ENCODE measurements around the gene CAND1. TPM values are rescaled to one million over a fixed set of nuclear protein-coding genes. Genes with fewer than 3 reads are reported as not detected.

Gene CAND1
- total RNA-seq, 1 donor from 2014 or later: 166 TPM

DNA sequence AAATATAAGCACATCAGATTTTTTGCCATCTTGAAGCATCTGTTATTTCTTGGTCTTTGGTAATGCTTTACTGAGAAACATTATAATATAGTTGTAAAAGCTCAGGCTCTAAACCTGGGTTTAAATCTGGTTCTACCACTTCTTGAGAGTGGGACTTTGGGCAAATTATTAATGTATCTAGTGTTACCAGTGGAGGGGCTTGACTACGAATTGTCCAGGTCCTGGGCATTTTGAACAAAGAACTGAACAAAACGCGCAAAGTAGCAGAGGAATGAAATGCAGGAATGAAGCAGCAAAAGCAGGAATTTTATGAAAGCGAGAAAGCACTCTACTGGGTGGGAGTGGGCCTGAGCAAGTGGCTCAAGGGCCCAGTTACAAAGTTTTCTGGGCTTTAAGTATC is 50.8 kb downstream of the CAND1 start:
- Mint-ChIP-seq H3K9me3 (ENCODE audit: low read depth) (peaks cover 20% of the 10 kb centered on the region), H3K27ac (ENCODE audit: unreplicated experiment) (no peak overlapping the region), H3K27me3 (ENCODE audit: low read depth) (no peaks in the 10 kb centered on the region), H3K4me1 (ENCODE audit: low read depth) (no peaks in the 10 kb centered on the region), H3K4me3 (ENCODE audit: unreplicated experiment) (no peak overlapping the region), H3K36me3 (ENCODE audit: low read depth) (peaks cover 40% of the 10 kb centered on the region)
- no peak for DNase-seq (ENCODE audit: low spot score)
- TF ChIP-seq CTCF (IDR thresholded peaks at IDR 0.05): no peak

DNA sequence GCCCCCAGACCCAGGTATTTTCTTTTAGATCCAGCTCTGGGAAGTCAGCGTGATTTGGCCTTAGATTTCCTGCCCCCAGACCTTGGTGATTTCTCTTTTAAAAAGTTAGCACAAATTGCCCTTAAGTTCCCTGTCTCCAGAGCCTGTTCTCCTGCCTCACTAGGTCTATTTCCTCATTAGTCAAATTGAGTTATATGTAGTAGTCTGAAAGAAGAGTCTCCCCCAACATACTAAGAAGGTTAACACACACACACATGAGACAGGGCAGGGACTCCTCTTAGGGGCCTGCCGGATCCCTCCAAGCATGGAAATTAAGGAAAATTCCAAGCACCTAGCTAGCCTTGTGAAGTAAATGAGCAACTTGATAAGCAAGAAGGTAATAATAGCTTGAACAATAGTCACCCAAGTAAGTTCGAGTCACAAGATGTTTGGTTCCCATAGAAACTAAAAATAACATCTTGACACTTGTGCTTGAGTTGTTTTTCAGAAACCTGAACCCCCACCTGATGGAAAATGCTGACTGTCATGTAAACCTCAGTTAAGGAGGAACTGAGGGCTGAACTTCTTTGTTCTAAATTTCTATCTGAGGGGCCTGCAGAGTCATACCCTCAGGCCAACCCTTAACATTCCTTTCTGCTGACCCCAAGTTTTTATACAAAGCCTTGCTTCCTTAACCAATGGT is 51.6 kb downstream of the CAND1 start:
- no peak overlapping the region for H3K4me3 Mint-ChIP-seq (ENCODE audit: unreplicated experiment)

DNA sequence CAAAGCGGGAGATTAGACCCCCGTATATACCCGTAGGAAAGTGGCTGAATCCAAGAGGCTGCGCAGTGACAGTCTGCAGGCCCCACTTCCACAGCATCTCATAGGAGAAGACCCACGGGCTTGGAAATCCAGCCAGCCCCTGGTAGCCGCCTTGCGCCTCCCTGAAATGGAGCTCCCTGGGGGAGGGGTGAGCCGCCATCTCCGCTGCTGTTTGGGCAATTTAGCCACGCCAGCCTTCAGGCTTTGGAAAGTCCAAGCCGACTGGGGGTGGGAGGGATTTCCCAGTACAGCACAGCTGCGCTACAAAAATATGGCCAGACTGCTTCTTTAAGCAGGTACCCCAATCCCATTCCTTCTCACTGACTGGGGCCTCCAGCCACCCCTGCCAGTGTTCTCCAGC is 53.4 kb downstream of the CAND1 start:
- Mint-ChIP-seq H3K4me3 (ENCODE audit: unreplicated experiment) (no peak overlapping the region), H3K9me3 (ENCODE audit: low read depth) (peaks cover 29% of the 10 kb centered on the region), H3K36me3 (ENCODE audit: low read depth) (peaks cover 34% of the 10 kb centered on the region), H3K27me3 (ENCODE audit: low read depth) (no peaks in the 10 kb centered on the region), H3K4me1 (ENCODE audit: low read depth) (no peaks in the 10 kb centered on the region), H3K27ac (ENCODE audit: unreplicated experiment) (no peak overlapping the region)
- DNase-seq (ENCODE audit: low spot score): no peak
- TF ChIP-seq CTCF (IDR thresholded peaks at IDR 0.05): no peak

More for the DNA sequence above, 51.6 kb downstream of the CAND1 start:
- H3K27ac Mint-ChIP-seq (ENCODE audit: unreplicated experiment): no peak overlapping the region
- H3K4me1 Mint-ChIP-seq (ENCODE audit: low read depth): no peaks in the 10 kb centered on the region
- DNase-seq (ENCODE audit: low spot score): no peak
- H3K27me3 Mint-ChIP-seq (ENCODE audit: low read depth): no peaks in the 10 kb centered on the region
- no peak for TF ChIP-seq CTCF (IDR thresholded peaks at IDR 0.05)
- peaks cover 40% of the 10 kb centered on the region for H3K36me3 Mint-ChIP-seq (ENCODE audit: low read depth)
- H3K9me3 Mint-ChIP-seq (ENCODE audit: low read depth): peaks cover 29% of the 10 kb centered on the region

DNA sequence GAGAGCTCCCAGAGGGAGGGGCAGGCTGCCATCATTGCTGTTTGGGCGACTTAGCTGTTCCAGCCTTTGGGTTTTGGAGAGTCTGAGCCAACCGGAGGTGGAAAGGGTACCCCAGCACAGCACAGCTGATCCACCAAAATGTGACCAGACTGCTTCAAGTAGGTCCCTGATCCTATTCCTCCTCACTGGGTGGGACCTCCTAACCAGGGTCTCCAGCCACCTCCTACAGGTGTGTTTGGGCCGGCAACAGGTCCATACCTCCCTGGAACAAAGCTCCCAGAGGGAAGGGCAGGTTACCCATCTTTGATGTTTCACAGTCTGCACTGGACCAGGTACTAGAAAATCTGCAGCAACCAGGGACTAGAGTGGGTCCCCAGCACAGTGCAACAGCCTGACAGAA is 53.8 kb downstream of the CAND1 start:
- H3K9me3 Mint-ChIP-seq (ENCODE audit: low read depth): peaks cover 29% of the 10 kb centered on the region
- no peak overlapping the region for H3K4me3 Mint-ChIP-seq (ENCODE audit: unreplicated experiment)
- DNase-seq (ENCODE audit: low spot score): no peak
- no peaks in the 10 kb centered on the region for H3K4me1 Mint-ChIP-seq (ENCODE audit: low read depth)
- no peak overlapping the region for H3K27ac Mint-ChIP-seq (ENCODE audit: unreplicated experiment)
- TF ChIP-seq CTCF (IDR thresholded peaks at IDR 0.05): no peak
- H3K36me3 Mint-ChIP-seq (ENCODE audit: low read depth): peaks cover 33% of the 10 kb centered on the region
- H3K27me3 Mint-ChIP-seq (ENCODE audit: low read depth): no peaks in the 10 kb centered on the region

DNA sequence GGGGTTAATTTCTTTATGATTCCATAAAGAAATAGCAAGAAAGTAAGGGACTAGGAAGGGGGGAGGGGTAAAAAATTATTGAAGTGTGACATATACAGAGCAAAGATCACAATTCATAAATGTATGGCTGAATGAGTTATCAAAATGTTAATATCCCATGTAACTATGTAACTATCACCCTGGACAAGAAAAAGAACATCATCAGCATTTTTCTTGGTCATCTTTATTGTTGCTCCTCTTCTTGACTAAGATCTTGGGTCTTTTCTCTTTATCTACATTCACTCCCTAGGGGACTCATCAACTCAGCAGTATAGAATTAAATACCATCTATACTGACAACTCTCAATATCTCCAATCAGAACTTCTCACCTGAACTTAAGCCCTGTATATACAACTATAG is 57.5 kb downstream of the CAND1 start:
- no peak for DNase-seq (ENCODE audit: low spot score)
- Mint-ChIP-seq H3K4me1 (ENCODE audit: low read depth) (no peaks in the 10 kb centered on the region), H3K27me3 (ENCODE audit: low read depth) (no peaks in the 10 kb centered on the region), H3K9me3 (ENCODE audit: low read depth) (peaks cover 29% of the 10 kb centered on the region), H3K4me3 (ENCODE audit: unreplicated experiment) (no peak overlapping the region), H3K36me3 (ENCODE audit: low read depth) (peaks cover 11% of the 10 kb centered on the region), H3K27ac (ENCODE audit: unreplicated experiment) (no peak overlapping the region)
- TF ChIP-seq CTCF (IDR thresholded peaks at IDR 0.05): no peak

Data from chondrocyte (in vitro differentiated cells).